ENCODE measurements around the gene ATXN7L1. TPM values are rescaled to one million over a fixed set of nuclear protein-coding genes. Genes with fewer than 3 reads are reported as not detected.

The ATXN7L1 gene
- total and polyA plus RNA-seq, 2 of the 8 experiments (the other 6 are each of a cell fraction or from before 2014, with no cell fraction given) = 14.3 to 34.0 TPM

- H4K5ac ChIP-seq (ENCODE audit: insufficient read length, low read depth, low read length) = no peak overlapping the region
- no peaks in the 10 kb centered on the region for H3K23me2 ChIP-seq (ENCODE audit: low read depth, low read length)
- H3K79me1 ChIP-seq (ENCODE audit: low read depth, low read length) = no peaks in the 10 kb centered on the region
- H2BK15ac ChIP-seq (ENCODE audit: low read length) = no peak overlapping the region
- no peak overlapping the region for H2AK5ac ChIP-seq (ENCODE audit: low read depth, low read length)
- H3K18ac ChIP-seq (ENCODE audit: extremely low read depth, low read length) = no peak overlapping the region
- H3K9me3 ChIP-seq (ENCODE audit: insufficient read depth in 2 of 2, low read depth in 1 of 2, low read length in 1 of 2) = peaks cover 29 to 38% of the 10 kb centered on the region in 2 experiments
- no peak overlapping the region for H3K9ac ChIP-seq (replicated peaks in 1 of 4; ENCODE audit: extremely low read depth in 1 of 4, low read depth in 3 of 4, low read length in 3 of 4)
- no peak overlapping the region for H3K23ac ChIP-seq (ENCODE audit: insufficient read length)
- 86% methylated on average over 3 of the region's 3 CpGs; no CpG with 5 or more reads in 1 of the 2 experiments for WGBS, 2 experiments (ENCODE audit: extremely low coverage in 1 of 2, insufficient coverage in 1 of 2, insufficient read length in 1 of 2, insufficient replicate concordance in 2 of 2, low coverage in 1 of 2, low lambda C conversion rate in 2 of 2, missing lambda C conversion rate in 1 of 2)
- no peak overlapping the region for H2BK5ac ChIP-seq (ENCODE audit: low read depth, low read length)
- H3K27ac ChIP-seq (ENCODE audit: low read depth, low read length) = no peak overlapping the region
- H3K27me3 ChIP-seq (replicated peaks in 1 of 4; ENCODE audit: control insufficient read depth in 3 of 4, extremely low read depth in 1 of 4, insufficient read depth in 3 of 4, low read length in 3 of 4) = no peaks in the 10 kb centered on the region
- no peak overlapping the region for H2AFZ ChIP-seq (ENCODE audit: low read length)
- H3K56ac ChIP-seq (replicated peaks; ENCODE audit: insufficient read length, low read depth, low read length) = no peak overlapping the region
- no peaks in the 10 kb centered on the region for H3K4me1 ChIP-seq (replicated peaks in 1 of 4; ENCODE audit: control insufficient read depth in 3 of 4, insufficient read depth in 4 of 4, low read length in 3 of 4)
- H3K4me2 ChIP-seq (ENCODE audit: insufficient read depth in 1 of 2, low read depth in 2 of 2, low read length in 2 of 2) = no peak overlapping the region
- H3K36me3 ChIP-seq (ENCODE audit: control insufficient read depth in 2 of 4, insufficient read depth in 4 of 4, low read length in 3 of 4) = peaks cover 0 to 27% (median 1%) of the 10 kb centered on the region in 4 experiments; a peak in 4 of 8 replicates
- no peak overlapping the region for H2BK20ac ChIP-seq (ENCODE audit: low read length)
- H3K4ac ChIP-seq (replicated peaks; ENCODE audit: insufficient read length, low read depth, low read length) = no peak overlapping the region
- no peak overlapping the region for H3K14ac ChIP-seq (ENCODE audit: insufficient read length)
- no peak for FAIRE-seq
- CTCF ChIA-PET (ENCODE audit: partially characterized antibody) = interaction anchor here (1.1 to 3.0 kb wide), 2 partner anchors 21 to 25 kb away, joined by 4 to 13 read pairs; no protein-coding TSS in a partner anchor
- H3K4me3 ChIP-seq (ENCODE audit: extremely low read depth in 1 of 4, insufficient read depth in 2 of 4, low read depth in 3 of 4, low read length in 4 of 4) = no peak overlapping the region
- no peaks in the 10 kb centered on the region for H3K79me2 ChIP-seq (ENCODE audit: control insufficient read depth in 1 of 2, insufficient read depth in 2 of 2, low read length in 2 of 2)
- no peak overlapping the region for H4K8ac ChIP-seq (ENCODE audit: extremely low read depth, insufficient read depth, low read length)
- no peak for DNase-seq (ENCODE audit: low read depth in 1 of 2, low spot score in 2 of 2)
- no peak overlapping the region for H2BK120ac ChIP-seq (replicated peaks; ENCODE audit: low read depth, low read length)
- no peak overlapping the region for H2BK12ac ChIP-seq (ENCODE audit: low read depth, low read length)
- POLR2A ChIA-PET (ENCODE audit: partially characterized antibody) = no interaction called here
- H4K91ac ChIP-seq (replicated peaks; ENCODE audit: insufficient read length, low read length) = no peak overlapping the region
- no peaks in the 10 kb centered on the region for H4K20me1 ChIP-seq (replicated peaks in 1 of 2; ENCODE audit: control insufficient read depth in 1 of 2, insufficient read depth in 2 of 2, low read length in 2 of 2)
- TF ChIP-seq HDAC2 (IDR thresholded peaks at IDR 0.05; ENCODE audit: borderline replicate concordance in 1 of 2, low read depth in 2 of 2, low read length in 2 of 2) (no peak), SIX5 (IDR thresholded peaks at IDR 0.05; ENCODE audit: low read depth, low read length) (no peak), NANOG (IDR thresholded peaks at IDR 0.05; ENCODE audit: insufficient read depth, low read depth, low read length, poor library complexity, severe bottlenecking) (no peak), CREB1 (IDR thresholded peaks at IDR 0.05) (no peak), JUN (IDR thresholded peaks at IDR 0.05; ENCODE audit: low read depth, low read length) (no peak), TEAD4 (IDR thresholded peaks at IDR 0.05; ENCODE audit: low read depth, low read length) (no peak), TCF12 (IDR thresholded peaks at IDR 0.05; ENCODE audit: low read depth, low read length) (no peak), SUZ12 (IDR thresholded peaks at IDR 0.05; ENCODE audit: low read length) (no peak), POLR2A (IDR thresholded peaks at IDR 0.05; ENCODE audit: control extremely low read depth in 1 of 2, low read depth in 2 of 2, low read length in 2 of 2) (no peak), TBP (IDR thresholded peaks at IDR 0.05; ENCODE audit: low read depth, low read length) (no peak)
- TF ChIP-seq, protein P1, sequence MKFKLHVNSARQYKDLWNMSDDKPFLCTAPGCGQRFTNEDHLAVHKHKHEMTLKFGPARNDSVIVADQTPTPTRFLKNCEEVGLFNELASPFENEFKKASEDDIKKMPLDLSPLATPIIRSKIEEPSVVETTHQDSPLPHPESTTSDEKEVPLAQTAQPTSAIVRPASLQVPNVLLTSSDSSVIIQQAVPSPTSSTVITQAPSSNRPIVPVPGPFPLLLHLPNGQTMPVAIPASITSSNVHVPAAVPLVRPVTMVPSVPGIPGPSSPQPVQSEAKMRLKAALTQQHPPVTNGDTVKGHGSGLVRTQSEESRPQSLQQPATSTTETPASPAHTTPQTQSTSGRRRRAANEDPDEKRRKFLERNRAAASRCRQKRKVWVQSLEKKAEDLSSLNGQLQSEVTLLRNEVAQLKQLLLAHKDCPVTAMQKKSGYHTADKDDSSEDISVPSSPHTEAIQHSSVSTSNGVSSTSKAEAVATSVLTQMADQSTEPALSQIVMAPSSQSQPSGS (IDR thresholded peaks at IDR 0.05; ENCODE audit: low read length) = no peak
- TF ChIP-seq, protein P2, sequence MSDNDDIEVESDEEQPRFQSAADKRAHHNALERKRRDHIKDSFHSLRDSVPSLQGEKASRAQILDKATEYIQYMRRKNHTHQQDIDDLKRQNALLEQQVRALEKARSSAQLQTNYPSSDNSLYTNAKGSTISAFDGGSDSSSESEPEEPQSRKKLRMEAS (IDR thresholded peaks at IDR 0.05) = no peak
- TF ChIP-seq, protein P3, sequence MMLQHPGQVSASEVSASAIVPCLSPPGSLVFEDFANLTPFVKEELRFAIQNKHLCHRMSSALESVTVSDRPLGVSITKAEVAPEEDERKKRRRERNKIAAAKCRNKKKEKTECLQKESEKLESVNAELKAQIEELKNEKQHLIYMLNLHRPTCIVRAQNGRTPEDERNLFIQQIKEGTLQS (IDR thresholded peaks at IDR 0.05; ENCODE audit: insufficient read depth, low read depth, low read length) = no peak
Observed at GRCh38 chr7:105712877-105713276, 163.5 kb downstream of the ATXN7L1 start.

Data from H1 (cell line).